ENCODE results near the gene CNTLN. TPM values are rescaled to one million over a fixed set of nuclear protein-coding genes. Genes with fewer than 3 reads are reported as not detected.

The CNTLN gene
- total and polyA plus RNA-seq, 2 of the 13 experiments (the other 11 are each of a cell fraction or from before 2014, with no cell fraction given): 1.5 to 5.7 TPM

DNA sequence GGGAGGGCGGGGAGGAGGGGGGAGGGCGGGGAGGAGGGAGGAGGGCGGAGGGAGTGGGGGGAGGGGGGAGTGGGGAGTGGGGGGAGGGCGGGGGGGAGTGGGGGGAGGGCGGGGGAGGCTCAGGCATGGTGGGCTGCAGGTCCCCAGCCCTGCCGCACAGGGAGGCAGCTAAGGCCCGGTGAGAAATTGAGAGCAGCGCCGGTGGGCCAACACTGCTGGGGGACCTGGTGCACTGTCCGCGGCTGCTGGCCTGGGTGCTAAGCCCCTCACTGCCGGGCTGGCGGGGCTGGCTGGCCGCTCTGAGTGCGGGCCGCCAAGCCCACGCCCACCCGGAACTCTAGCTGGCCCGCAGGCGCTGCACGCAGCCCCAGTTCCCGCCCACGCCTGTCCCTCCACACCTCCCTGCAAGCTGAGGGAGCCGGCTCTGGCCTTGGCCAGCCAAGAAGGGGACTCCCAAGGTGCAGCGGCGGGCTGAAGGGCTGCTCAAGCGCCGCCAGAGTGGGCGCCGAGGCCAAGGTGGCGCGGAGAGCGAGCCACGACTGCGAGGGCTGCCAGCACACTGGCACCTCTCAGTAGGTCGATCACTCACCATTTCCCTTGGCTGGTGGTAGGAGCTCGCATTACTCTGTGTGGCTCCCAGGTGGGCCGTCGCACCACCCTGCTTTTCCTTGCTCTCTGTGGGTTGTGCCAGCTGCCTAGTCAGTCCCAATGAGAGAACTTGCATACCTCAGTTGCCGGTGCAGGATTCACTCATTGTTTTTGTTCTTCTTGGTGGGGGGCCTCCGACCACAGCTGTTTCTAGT, 160.2 kb downstream of the CNTLN start:
- no TSS peak for BruUV-seq (replicated peaks)
- Histone ChIP-seq H3K4me3 (replicated peaks in 1 of 3; ENCODE audit: insufficient read depth in 1 of 3, low read depth in 2 of 3, low read length in 3 of 3) (no peak overlapping the region), H4K20me1 (ENCODE audit: insufficient read depth, low read length) (no peaks in the 10 kb centered on the region), H3K4me2 (ENCODE audit: low read depth, low read length) (no peak overlapping the region), H3K27me3 (ENCODE audit: control insufficient read depth in 1 of 2, insufficient read depth in 2 of 2, low read length in 2 of 2) (no peaks in the 10 kb centered on the region), H3K4me1 (ENCODE audit: insufficient read depth, low read length) (no peaks in the 10 kb centered on the region), H3K9ac (ENCODE audit: insufficient read depth, low read depth, low read length) (no peak overlapping the region), H3K36me3 (replicated peaks in 1 of 2; ENCODE audit: control insufficient read depth in 1 of 2, insufficient read depth in 2 of 2, low read length in 2 of 2) (no peaks in the 10 kb centered on the region), H3K27ac (ENCODE audit: extremely low read length, insufficient read depth, low read length) (no peak overlapping the region), H3K9me3 (ENCODE audit: low read length) (peaks cover 34% of the 10 kb centered on the region; the same call in 1 of the 2 replicates), H2AFZ (ENCODE audit: low read length) (no peak overlapping the region), H3K79me2 (ENCODE audit: insufficient read depth, low read length) (no peaks in the 10 kb centered on the region)
- FAIRE-seq (no peak), ATAC-seq (no peak), DNase-seq (ENCODE audit: low spot score) (no peak)
- intact Hi-C loops (cut with micrococcal nuclease; ENCODE audit: unreplicated experiment) (no loop called here), in situ Hi-C loops (cut with HindIII; ENCODE audit: extremely low pct_ligation_motif_present, low pct_unique_long_range_greater_than_20kb) (no loop called here)
- POLR2A ChIA-PET: no interaction called here
- WGBS (ENCODE audit: low lambda C conversion rate): 92% methylated on average over 22 of the region's 41 CpGs
- CTCF ChIA-PET (ENCODE audit: low intra/inter-chr PET ratio, low total read pairs): no interaction called here
- TF ChIP-seq, protein P1, sequence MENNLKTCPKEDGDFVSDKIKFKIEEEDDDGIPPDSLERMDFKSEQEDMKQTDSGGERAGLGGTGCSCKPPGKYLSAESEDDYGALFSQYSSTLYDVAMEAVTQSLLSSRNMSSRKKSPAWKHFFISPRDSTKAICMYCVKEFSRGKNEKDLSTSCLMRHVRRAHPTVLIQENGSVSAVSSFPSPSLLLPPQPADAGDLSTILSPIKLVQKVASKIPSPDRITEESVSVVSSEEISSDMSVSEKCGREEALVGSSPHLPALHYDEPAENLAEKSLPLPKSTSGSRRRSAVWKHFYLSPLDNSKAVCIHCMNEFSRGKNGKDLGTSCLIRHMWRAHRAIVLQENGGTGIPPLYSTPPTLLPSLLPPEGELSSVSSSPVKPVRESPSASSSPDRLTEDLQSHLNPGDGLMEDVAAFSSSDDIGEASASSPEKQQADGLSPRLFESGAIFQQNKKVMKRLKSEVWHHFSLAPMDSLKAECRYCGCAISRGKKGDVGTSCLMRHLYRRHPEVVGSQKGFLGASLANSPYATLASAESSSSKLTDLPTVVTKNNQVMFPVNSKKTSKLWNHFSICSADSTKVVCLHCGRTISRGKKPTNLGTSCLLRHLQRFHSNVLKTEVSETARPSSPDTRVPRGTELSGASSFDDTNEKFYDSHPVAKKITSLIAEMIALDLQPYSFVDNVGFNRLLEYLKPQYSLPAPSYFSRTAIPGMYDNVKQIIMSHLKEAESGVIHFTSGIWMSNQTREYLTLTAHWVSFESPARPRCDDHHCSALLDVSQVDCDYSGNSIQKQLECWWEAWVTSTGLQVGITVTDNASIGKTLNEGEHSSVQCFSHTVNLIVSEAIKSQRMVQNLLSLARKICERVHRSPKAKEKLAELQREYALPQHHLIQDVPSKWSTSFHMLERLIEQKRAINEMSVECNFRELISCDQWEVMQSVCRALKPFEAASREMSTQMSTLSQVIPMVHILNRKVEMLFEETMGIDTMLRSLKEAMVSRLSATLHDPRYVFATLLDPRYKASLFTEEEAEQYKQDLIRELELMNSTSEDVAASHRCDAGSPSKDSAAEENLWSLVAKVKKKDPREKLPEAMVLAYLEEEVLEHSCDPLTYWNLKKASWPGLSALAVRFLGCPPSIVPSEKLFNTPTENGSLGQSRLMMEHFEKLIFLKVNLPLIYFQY (CRISPR knock-in tag; IDR thresholded peaks at IDR 0.05; ENCODE audit: borderline replicate concordance): no peak
- TF ChIP-seq HNRNPK (IDR thresholded peaks at IDR 0.05; ENCODE audit: low read depth, low read length, poor library complexity, severe bottlenecking): peak; percentile 58

DNA sequence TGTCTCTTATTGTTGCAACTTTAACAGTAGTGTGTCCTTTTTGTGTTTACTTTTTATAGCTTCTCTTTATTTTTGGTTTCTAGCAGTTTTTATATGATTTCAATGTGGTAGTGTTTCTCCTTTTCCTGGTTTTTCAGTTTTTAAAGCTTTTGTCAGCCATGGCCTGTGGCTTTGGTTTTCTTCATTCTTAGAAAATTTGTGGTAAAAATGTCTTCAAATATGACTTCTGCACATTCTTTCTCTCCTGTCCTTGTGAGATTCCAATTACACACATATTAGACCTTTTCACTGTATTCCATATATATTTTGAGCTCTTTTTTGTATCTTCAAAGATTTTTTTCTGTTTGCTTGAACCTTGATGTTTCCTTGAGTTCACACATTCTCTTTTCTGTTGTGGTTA, 180.5 kb downstream of the CNTLN start:
- Histone ChIP-seq H3K36me3 (replicated peaks in 1 of 2; ENCODE audit: control insufficient read depth in 1 of 2, insufficient read depth in 2 of 2, low read length in 2 of 2) (no peaks in the 10 kb centered on the region), H3K4me3 (replicated peaks in 1 of 3; ENCODE audit: insufficient read depth in 1 of 3, low read depth in 2 of 3, low read length in 3 of 3) (no peak overlapping the region), H3K9me3 (ENCODE audit: low read length) (peaks cover 9% of the 10 kb centered on the region; the same call in 1 of the 2 replicates), H2AFZ (ENCODE audit: low read length) (no peak overlapping the region), H3K79me2 (ENCODE audit: insufficient read depth, low read length) (no peaks in the 10 kb centered on the region), H3K4me1 (ENCODE audit: insufficient read depth, low read length) (no peaks in the 10 kb centered on the region), H3K27ac (ENCODE audit: extremely low read length, insufficient read depth, low read length) (no peak overlapping the region), H3K4me2 (ENCODE audit: low read depth, low read length) (no peak overlapping the region), H3K9ac (ENCODE audit: insufficient read depth, low read depth, low read length) (no peak overlapping the region), H3K27me3 (ENCODE audit: control insufficient read depth in 1 of 2, insufficient read depth in 2 of 2, low read length in 2 of 2) (no peaks in the 10 kb centered on the region), H4K20me1 (ENCODE audit: insufficient read depth, low read length) (no peaks in the 10 kb centered on the region)
- in situ Hi-C loops (cut with HindIII; ENCODE audit: extremely low pct_ligation_motif_present, low pct_unique_long_range_greater_than_20kb) (no loop called here), intact Hi-C loops (cut with micrococcal nuclease; ENCODE audit: unreplicated experiment) (no loop called here)
- ChIA-PET CTCF (ENCODE audit: low intra/inter-chr PET ratio, low total read pairs) (no interaction called here), POLR2A (no interaction called here)
- TF ChIP-seq TAF15 (IDR thresholded peaks at IDR 0.05; ENCODE audit: low read depth, low read length, poor library complexity, severe bottlenecking): no peak
- no peak for TF ChIP-seq ZNF772 (CRISPR knock-in tag; IDR thresholded peaks at IDR 0.05)
- no peak for TF ChIP-seq SP4 (CRISPR knock-in tag; IDR thresholded peaks at IDR 0.05)
- TF ChIP-seq GLI4 (CRISPR knock-in tag; IDR thresholded peaks at IDR 0.05; ENCODE audit: borderline replicate concordance): no peak
- no peak for TF ChIP-seq RELA (CRISPR knock-in tag; IDR thresholded peaks at IDR 0.05)
- no peak for TF ChIP-seq ZNF567 (CRISPR knock-in tag; IDR thresholded peaks at IDR 0.05; ENCODE audit: borderline replicate concordance)
- FAIRE-seq (no peak), ATAC-seq (no peak), DNase-seq (ENCODE audit: low spot score) (no peak)
- no TSS peak for BruUV-seq (replicated peaks)
